GM12801 (cell line): Measurements from ENCODE around the gene PSMD12.
A peak's percentile ranks its signal among the peaks of the same experiment; 100 is the strongest.

Experiments
- CTCF ChIP-seq: IDR thresholded peaks from one replicate; pipeline ENCODE4 v1.5.1; 2011; ENCODE audit warnings: control low read depth; ENCODE audit not compliant: insufficient read length; ENCODE audit errors: extremely low read depth

PSMD12 gene

GRCh38 chr17:67376415-67376736 is 10.0 kb upstream of the PSMD12 start:
- TF ChIP-seq CTCF, result no peak

- TF ChIP-seq CTCF, result no peak
Measured at GRCh38 chr17:67375716-67376115, 9.3 kb upstream of the PSMD12 start.

GRCh38 chr17:67375054-67375427 is 8.7 kb upstream of the PSMD12 start:
- no peak for TF ChIP-seq CTCF

GRCh38 chr17:67374329-67375053 is 8.1 kb upstream of the PSMD12 start:
- TF ChIP-seq CTCF, result peak; percentile 62

- TF ChIP-seq CTCF, result no peak
Measured at GRCh38 chr17:67372751-67373150, 6.4 kb upstream of the PSMD12 start.

GRCh38 chr17:67369676-67370075 is 3.3 kb upstream of the PSMD12 start:
- TF ChIP-seq CTCF, result no peak

- TF ChIP-seq CTCF, result no peak
Measured at GRCh38 chr17:67365738-67366192, 612 bp downstream of the PSMD12 start.
